ENCODE measurements around the gene COLEC11. TPM values are rescaled to one million over a fixed set of nuclear protein-coding genes. Genes with fewer than 3 reads are reported as not detected.

Gene COLEC11
- total and polyA plus RNA-seq, 2 of the 13 experiments (the other 11 are each of a cell fraction or from before 2014, with no cell fraction given) = 1.5 to 3.0 TPM

DNA sequence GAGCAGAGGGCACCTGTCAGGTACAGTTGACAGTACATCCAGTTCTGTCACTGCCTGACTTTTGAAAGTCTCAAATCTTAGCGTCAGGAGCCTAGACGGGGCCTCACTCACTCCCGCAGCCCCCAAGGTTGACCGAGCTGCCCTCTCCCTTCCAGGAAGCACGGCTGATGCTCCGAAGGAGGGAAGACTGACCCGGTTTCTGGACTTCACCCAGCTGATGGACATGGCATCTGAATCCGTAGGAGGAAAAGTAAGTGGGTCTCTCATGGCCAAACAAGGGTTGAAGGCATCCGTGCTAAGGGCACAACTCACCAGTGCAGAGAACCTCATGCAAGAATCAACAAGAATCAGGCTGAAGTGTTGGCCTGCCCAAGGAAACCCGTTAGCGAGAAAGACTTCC, 76.0 kb downstream of the COLEC11 start (continued):
- TF ChIP-seq, protein P1, sequence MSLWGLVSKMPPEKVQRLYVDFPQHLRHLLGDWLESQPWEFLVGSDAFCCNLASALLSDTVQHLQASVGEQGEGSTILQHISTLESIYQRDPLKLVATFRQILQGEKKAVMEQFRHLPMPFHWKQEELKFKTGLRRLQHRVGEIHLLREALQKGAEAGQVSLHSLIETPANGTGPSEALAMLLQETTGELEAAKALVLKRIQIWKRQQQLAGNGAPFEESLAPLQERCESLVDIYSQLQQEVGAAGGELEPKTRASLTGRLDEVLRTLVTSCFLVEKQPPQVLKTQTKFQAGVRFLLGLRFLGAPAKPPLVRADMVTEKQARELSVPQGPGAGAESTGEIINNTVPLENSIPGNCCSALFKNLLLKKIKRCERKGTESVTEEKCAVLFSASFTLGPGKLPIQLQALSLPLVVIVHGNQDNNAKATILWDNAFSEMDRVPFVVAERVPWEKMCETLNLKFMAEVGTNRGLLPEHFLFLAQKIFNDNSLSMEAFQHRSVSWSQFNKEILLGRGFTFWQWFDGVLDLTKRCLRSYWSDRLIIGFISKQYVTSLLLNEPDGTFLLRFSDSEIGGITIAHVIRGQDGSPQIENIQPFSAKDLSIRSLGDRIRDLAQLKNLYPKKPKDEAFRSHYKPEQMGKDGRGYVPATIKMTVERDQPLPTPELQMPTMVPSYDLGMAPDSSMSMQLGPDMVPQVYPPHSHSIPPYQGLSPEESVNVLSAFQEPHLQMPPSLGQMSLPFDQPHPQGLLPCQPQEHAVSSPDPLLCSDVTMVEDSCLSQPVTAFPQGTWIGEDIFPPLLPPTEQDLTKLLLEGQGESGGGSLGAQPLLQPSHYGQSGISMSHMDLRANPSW (CRISPR knock-in tag; IDR thresholded peaks at IDR 0.05; ENCODE audit: borderline replicate concordance) = no peak
- TF ChIP-seq, protein P2, sequence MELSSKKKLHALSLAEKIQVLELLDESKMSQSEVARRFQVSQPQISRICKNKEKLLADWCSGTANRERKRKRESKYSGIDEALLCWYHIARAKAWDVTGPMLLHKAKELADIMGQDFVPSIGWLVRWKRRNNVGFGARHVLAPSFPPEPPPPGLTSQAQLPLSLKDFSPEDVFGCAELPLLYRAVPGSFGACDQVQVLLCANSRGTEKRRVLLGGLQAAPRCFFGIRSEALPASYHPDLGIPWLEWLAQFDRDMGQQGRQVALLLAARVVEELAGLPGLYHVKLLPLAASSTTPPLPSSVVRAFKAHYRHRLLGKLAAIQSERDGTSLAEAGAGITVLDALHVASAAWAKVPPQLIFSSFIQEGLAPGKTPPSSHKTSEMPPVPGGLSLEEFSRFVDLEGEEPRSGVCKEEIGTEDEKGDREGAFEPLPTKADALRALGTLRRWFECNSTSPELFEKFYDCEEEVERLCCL (CRISPR knock-in tag; IDR thresholded peaks at IDR 0.05; ENCODE audit: borderline replicate concordance) = no peak
- no peak for TF ChIP-seq NFKB2 (CRISPR knock-in tag; IDR thresholded peaks at IDR 0.05; ENCODE audit: borderline replicate concordance)
- TF ChIP-seq ZBTB8A (CRISPR knock-in tag; IDR thresholded peaks at IDR 0.05; ENCODE audit: borderline replicate concordance, low read depth) = no peak
- TF ChIP-seq ZNF562 (CRISPR knock-in tag; IDR thresholded peaks at IDR 0.05; ENCODE audit: borderline replicate concordance) = no peak
- no peak for TF ChIP-seq ZNF333 (CRISPR knock-in tag; IDR thresholded peaks at IDR 0.05; ENCODE audit: borderline replicate concordance)
- no peak for TF ChIP-seq ZNF432 (CRISPR knock-in tag; IDR thresholded peaks at IDR 0.05; ENCODE audit: borderline replicate concordance)

DNA sequence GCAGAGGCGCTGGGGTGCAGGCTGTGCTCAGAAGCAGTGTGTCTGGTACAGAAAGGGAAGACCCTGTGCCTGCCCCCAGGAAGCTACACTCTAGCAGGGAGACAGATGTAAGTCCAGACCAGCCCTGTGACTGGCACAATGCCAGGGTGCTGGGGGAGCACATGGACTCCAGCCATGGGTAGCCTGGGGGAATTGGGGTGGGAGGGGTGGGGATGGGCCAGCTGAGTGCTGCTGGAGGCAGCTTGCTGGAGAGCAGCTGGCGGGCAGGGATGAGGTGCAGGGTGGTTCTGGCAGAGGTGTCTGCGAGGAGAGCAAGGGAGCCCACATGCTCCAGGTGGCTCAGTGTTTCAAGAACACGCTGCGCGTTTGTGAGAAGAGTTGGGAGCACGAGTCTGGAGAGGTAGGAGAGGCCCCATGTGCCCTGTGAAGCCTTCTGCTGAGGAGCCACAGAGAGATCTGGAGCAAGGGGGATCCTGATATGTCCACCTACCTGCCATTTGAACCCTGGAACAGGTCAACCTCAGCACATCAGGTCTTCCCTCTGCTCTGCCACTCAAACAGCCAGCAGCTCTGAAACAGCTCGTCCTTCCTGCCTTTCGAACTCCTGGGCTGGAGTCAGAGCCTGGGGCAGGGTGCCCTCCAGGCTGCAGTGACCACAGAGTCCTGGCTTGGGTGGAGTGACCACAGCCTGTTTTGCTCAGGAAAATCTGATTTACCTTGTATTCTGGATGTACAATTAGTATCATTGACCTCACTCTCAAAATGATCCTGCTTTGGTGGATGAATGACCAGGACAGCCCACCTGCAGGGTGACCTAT, 78.2 kb downstream of the COLEC11 start:
- peaks cover 4% of the 10 kb centered on the region for H3K4me1 ChIP-seq (ENCODE audit: insufficient read depth, low read length)
- POLR2A ChIA-PET = no interaction called here
- TF ChIP-seq FOXO1 (CRISPR knock-in tag; IDR thresholded peaks at IDR 0.05) (no peak), HHEX (CRISPR knock-in tag; IDR thresholded peaks at IDR 0.05) (no peak), LCORL (IDR thresholded peaks at IDR 0.05) (no peak), LCORL (CRISPR knock-in tag; IDR thresholded peaks at IDR 0.05) (no peak), MTF2 (CRISPR knock-in tag; IDR thresholded peaks at IDR 0.05; ENCODE audit: borderline replicate concordance) (no peak)
- TF ChIP-seq, protein P3, sequence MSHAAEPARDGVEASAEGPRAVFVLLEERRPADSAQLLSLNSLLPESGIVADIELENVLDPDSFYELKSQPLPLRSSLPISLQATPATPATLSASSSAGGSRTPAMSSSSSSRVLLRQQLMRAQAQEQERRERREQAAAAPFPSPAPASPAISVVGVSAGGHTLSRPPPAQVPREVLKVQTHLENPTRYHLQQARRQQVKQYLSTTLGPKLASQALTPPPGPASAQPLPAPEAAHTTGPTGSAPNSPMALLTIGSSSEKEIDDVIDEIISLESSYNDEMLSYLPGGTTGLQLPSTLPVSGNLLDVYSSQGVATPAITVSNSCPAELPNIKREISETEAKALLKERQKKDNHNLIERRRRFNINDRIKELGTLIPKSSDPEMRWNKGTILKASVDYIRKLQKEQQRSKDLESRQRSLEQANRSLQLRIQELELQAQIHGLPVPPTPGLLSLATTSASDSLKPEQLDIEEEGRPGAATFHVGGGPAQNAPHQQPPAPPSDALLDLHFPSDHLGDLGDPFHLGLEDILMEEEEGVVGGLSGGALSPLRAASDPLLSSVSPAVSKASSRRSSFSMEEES (CRISPR knock-in tag; IDR thresholded peaks at IDR 0.05) = no peak
- TF ChIP-seq, protein P4, sequence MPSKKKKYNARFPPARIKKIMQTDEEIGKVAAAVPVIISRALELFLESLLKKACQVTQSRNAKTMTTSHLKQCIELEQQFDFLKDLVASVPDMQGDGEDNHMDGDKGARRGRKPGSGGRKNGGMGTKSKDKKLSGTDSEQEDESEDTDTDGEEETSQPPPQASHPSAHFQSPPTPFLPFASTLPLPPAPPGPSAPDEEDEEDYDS (CRISPR knock-in tag; IDR thresholded peaks at IDR 0.05) = no peak
- DNase-seq (ENCODE audit: low spot score) = no peak
- H3K27ac ChIP-seq (ENCODE audit: extremely low read length, insufficient read depth, low read length) = no peak overlapping the region
- 37% methylated on average over 9 of the region's 9 CpGs for WGBS (ENCODE audit: low lambda C conversion rate)
- H3K4me3 ChIP-seq (replicated peaks in 1 of 3; ENCODE audit: insufficient read depth in 1 of 3, low read depth in 2 of 3, low read length in 3 of 3) = no peak overlapping the region
- FAIRE-seq = no peak
- no peak overlapping the region for H2AFZ ChIP-seq (ENCODE audit: low read length)
- no TSS peak for BruUV-seq (replicated peaks)
- no peak overlapping the region for H3K4me2 ChIP-seq (ENCODE audit: low read depth, low read length)
- intact Hi-C loops (cut with micrococcal nuclease; ENCODE audit: unreplicated experiment) = no loop called here
- H3K79me2 ChIP-seq (ENCODE audit: insufficient read depth, low read length) = no peaks in the 10 kb centered on the region
- H3K9ac ChIP-seq (ENCODE audit: insufficient read depth, low read depth, low read length) = no peak overlapping the region
- CTCF ChIA-PET (ENCODE audit: low intra/inter-chr PET ratio, low total read pairs) = no interaction called here
- H3K9me3 ChIP-seq (ENCODE audit: low read length) = no peaks in the 10 kb centered on the region
- in situ Hi-C loops (cut with HindIII; ENCODE audit: extremely low pct_ligation_motif_present, low pct_unique_long_range_greater_than_20kb) = no loop called here
- H4K20me1 ChIP-seq (ENCODE audit: insufficient read depth, low read length) = no peaks in the 10 kb centered on the region
- H3K36me3 ChIP-seq (replicated peaks in 1 of 2; ENCODE audit: control insufficient read depth in 1 of 2, insufficient read depth in 2 of 2, low read length in 2 of 2) = no peaks in the 10 kb centered on the region
- peaks cover 3 to 43% of the 10 kb centered on the region in 2 experiments; a peak in 3 of 5 replicates for H3K27me3 ChIP-seq (ENCODE audit: control insufficient read depth in 1 of 2, insufficient read depth in 2 of 2, low read length in 2 of 2)
- no peak for ATAC-seq
